GM21528 (cell line): ENCODE results near the gene SLC30A10.
"Not testable (repeated sequence)": the region's sequence is repeated elsewhere in the genome, so short reads cannot be mapped to it uniquely, and the experiment has no call there.

Source experiments
- ATAC-seq: cut with Tn5 transposase; IDR thresholded peaks from one replicate; pipeline ENCODE4 v1.9.1; 2021; ENCODE audit warnings: mild to moderate bottlenecking, moderate library complexity; ENCODE audit not compliant: unreplicated experiment, low FRiP score

Gene SLC30A10

DNA sequence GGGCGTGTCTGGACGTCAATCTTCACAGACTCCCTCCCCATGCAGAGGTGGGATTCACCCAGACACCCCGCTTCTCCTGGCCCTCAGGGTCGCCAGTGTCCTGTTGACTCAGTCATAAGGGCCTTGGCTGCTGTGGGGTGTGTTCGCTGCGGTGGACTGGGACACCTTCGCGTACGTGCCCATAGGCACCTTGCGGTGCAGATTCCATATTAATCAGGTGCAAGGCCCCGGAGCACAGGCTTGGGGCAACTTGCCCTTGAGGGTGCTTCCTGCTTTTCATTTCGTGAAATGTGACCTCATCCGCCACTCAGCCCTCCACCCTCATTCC, 398 bp upstream of the SLC30A10 start:
- ATAC-seq = no peak

DNA sequence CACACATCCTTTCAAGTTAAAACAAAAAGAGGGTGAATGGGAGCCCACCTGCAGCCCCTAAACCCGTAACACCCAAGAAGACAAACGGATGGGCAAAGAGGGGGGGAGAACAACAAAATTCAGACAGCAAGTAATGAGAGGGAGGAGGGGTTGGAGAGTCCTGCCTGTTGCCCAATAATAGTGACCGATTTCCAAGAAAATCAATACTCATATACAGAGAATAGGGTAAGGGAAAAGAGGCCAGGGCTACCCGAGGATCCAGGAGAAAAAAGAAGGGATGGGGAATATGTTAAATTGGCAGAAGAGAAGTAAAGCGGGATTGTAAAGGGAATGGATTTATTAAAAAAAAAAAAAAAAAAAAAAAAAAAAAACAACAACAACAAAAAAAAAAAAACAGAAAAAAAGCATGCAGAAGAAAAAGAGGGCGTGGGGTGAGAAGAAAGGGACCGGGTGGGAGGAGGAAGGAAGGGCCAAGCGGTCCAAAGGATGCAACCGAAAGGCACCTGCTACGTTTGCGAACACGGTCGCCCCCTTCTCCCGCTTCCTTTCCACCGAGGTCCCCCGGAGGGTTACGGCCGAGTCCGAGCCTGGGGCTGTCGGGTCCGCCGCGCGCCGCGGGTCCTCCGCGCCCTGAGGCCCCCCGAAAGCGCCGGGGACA, 930 bp downstream of the SLC30A10 start:
- ATAC-seq = no peak

DNA sequence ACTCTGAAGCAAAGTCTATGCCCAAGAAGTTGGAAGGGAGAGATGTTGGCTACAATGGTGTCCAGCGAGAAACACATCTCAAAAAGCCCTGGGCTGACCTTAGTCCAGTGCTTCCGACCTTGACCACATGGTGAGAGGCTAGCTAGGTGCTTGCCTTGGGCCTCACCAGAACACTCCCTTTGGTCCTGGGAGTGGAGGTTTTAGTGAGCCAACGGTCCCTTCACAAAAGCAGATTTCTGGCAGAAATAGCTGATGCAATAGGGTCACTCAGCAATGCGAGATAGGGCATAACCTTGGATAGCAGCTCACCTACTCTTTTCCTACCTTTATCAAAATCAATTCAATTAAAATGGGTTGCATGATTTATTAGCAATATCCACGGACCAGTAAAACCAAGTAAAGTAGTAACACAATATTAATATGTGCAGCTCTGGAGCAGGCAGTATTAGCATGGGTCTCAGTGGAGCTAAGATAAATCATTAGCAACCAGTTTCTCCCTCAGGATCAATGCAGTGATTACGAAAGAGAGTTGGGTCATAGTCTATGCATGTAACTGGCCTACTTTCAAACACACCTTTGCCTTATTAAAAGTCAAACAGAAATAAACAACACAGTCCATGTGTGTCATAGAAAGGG, 1.9 kb downstream of the SLC30A10 start:
- ATAC-seq = no peak

DNA sequence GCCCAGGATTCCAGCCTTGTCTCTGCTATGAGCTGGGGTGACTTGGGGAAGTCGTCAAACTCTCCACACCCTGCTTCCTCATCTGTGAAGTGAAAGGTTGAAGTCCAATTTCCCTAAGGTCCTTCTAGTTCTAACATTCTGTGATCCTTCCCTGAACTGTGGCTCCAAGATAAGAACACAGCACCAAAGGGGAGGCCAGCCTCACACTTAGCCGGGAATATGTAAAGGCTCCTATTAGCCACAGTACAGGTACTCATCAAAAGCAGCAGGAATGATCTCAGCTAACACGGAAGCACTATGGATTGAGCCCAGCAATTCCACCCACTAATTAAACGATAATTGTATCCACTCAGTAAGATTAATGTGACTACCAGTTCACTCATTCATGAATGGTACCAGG, 4.0 kb downstream of the SLC30A10 start:
- ATAC-seq = no peak

DNA sequence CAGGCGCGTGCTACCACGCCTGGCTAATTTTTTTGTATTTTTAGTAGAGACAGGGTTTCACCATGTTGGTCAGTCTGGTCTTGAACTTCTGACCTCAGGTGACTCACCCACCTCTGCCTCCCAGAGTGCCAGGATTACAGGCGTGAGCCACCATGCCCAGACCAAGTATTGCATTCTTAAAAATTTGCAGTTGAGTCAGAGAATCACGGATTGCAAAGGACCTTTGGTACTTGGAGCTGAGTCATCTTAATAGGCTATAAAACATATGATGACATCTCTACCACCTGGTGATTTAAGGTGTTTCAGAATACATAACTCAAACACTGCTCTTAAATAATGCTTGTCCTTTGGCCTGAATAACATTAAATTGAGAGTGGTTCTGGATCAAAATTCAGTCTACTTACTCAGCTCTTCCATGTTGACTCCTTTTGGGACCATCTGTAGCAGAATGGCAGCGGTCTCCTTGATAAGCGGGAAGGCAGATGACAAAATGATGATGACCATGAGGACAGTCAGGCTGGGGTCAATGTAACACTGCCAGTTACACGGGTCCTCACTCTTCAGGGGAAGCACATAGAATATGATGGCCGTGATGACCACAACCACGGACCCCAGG, 10.4 kb downstream of the SLC30A10 start:
- no peak for ATAC-seq

DNA sequence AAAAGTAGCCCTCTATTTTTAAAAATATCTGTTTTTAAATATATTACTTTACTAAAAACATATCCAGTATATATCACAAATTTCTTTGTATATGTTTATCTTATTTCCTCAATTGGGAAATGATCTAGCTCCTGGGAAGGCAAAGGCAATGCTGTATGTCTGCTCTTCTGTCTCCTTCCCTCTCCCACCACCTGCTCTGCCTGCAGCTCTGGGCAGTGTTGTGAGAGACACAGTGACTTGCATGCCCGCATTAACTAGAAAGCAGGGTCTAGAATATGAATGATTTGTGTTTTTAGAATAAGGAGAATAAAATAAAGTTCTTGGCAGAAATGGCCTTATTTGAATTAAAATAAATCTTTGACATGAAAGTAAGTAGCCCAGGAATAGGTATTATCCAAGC, 11.1 kb downstream of the SLC30A10 start:
- no peak for ATAC-seq

DNA sequence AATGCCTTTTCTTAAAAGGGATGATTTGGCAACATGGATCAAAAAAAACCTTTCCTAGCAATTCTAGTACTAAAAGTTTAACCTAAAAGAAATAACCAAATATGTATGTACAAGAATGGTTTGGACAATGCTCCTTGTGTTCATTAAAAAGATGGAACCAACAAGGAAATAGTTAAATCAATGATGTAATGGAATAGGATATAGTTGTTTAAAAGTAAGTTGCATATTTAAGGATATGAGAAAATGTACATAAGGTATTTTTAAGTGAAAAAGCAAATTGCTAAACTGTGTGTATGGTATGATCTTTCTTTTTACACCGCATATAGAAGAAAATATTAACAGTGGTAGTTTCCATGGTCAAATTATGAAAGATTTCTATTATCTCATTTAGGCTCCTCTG, 12.1 kb downstream of the SLC30A10 start:
- no peak for ATAC-seq

DNA sequence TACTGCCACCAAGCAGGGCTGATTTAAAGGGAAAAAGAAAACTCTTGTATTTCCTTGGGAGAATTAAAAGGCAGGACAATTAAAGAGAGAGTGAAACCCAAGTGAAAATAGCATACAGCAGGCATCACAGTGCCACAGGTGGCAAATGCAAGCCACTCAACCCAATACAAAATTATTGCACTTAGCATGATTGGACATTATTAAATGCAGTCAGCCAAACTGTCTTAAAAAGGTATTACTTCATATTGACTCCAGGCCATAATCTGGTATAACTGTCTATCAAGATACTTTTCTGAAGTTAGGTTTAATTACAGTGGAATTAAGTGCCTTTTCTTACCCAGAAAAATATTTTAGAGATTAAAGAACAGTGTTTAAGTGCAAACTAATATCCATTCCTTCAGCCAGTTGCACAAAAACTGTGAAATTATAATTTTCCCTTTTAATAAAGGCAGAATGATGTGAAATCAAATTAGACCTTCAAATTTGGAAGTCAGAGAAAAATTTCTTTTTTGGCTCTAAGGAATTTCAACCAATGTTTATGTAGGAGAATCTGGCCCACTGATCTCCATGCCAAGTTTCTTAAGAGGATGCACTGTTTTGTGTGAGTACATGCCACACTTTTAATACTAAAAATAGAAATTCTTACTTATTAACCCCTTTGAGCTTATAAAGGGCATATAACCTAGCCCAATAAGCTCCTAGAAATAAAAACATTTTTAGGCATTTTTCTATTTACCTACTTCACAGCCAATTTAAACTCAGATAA, 15.2 kb downstream of the SLC30A10 start:
- ATAC-seq = no peak

DNA sequence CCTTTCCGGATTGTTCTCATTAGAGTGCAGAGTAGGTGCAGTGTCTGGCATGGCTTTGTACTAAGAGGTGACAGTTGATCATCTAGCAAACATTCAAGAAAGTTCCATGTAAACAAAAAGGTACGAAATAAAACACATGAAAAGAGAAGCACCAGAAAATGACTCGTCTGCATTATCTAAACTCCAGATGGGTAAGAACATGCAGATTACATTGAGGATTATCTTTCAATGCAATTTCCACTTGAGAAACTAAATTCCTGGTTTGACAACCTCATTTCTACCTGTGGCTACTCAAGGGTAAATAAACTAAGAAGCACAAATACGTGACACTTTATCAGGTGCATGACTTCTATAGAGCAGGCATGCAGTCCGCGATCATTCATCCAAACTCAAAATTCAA, 17.6 kb downstream of the SLC30A10 start:
- no peak for ATAC-seq

DNA sequence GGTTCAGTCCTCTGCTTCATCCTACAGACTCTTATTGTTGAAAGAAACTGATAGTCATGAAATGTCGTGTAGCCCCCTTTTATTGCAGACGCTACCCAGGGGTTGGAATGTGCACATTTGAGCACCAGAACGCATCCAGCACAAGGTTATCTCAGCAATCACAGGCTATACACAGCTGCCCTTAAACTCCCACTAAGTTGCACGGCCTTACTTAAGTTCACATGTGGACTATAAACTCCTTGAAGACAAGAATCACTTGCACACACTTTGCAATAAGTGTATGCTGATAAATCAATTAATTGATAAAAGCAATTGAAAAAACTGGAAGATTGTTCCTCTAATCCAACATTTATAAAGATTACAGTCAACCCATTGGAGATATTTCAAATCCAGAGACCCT, 18.9 kb downstream of the SLC30A10 start:
- no peak for ATAC-seq

DNA sequence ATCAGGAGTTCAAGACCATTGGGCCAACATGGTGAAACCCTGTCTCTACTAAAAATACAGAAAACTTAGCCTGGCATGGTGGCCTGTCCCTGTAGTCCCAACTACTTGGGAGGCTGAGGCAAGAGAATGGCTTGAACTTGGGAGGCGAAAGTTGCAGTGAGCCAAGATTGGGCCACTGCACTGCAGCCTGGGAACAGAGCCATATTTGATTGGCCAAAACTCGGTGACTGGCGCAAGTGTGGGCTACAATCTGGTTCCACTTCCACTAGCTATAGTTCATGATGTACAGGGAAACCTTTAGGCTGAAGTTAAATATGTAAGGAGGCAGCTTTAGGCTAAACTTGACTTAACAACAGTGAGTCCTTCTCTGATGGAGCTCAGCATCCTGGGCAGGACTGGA, 20.2 kb downstream of the SLC30A10 start:
- no peak for ATAC-seq

DNA sequence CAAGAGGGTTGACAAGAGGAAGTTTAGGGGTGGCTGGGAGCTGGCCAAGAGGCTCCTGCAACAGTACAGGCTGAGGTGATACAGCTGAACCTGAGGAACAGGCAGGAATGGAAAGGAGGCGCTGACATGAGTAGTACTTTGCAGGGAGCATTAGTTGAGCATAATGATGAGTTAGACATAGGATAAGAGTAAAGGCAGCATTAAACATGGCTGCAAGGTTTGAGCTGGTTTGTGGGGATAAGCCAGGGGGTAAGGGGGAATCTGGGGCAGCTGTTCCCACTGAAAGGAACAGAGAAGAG, 20.6 kb downstream of the SLC30A10 start:
- no peak for ATAC-seq

DNA sequence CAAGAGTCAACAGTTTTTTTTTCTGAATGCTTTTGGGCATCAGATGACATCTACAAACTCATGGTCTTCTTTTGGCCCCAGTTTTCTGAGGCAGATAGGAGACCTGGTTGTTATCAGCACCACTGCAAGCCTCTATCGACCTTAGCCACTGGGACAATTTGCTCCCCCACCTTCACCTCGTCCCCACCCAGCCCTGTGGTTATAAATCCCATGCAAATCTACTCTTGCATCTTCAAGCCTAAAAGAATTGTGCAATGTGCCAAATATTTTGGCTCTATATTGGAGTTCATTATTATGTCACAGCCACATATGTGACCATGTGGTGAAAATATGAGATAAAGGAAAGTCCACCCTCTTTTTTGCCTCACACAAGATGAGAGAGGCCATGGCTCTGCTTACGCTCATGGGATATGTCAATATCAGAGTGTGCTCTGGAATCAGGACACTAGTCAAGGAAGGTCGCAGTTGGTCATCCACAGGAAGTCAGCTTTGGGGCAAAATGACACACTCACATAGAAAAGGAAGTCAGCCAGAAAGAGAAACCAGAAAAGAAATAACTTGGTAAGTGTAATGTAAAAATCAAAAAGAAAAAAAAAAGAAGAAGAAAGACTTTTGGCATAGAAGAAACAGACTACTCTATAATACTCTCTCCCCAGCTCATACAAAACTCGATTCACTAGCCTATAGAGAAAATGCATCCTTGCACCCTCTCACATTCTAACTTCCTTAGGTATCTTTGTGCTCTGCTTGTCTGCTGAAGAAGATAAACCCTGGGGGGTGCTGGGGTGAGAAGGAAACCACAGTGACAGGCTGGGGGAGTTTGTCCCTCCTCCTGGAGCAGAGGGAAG, 21.2 kb downstream of the SLC30A10 start:
- ATAC-seq = no peak

DNA sequence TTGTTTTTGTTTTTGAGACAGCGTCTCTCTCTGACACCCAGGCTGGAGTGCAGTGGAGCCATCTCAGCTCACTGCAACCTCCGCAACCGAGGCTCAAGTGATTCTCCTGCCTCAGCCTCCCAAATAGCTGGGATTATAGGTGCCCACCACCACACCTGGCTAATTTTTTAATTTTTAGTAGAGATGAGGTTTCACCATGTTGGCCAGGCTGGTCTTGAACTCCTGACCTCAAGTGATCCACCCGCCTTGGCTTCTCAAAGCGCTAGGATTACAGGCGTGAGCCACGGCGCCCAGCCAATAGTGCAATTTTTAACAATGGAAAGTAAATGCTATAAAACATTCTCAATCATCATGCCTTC, 21.8 kb downstream of the SLC30A10 start:
- not testable (repeated sequence) for ATAC-seq

DNA sequence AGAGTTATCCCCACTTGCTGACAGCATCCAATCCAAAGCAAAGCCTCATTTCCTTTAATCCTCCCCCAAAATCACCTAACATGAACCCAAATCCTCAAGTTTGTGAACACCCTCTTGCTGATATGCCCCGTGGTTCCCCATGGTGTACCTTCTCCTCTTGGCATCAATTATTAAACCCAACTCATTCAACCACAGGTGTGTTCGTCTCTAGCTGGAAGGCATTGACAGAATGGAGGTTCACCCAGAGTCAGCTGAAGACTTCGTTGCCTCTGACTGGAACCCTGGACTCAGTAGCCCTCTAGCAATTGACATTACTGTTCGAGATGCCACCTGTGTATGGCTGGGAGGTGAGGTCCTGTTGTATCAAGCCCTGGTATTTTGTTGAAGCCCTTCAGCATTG, 22.8 kb downstream of the SLC30A10 start:
- ATAC-seq = no peak

DNA sequence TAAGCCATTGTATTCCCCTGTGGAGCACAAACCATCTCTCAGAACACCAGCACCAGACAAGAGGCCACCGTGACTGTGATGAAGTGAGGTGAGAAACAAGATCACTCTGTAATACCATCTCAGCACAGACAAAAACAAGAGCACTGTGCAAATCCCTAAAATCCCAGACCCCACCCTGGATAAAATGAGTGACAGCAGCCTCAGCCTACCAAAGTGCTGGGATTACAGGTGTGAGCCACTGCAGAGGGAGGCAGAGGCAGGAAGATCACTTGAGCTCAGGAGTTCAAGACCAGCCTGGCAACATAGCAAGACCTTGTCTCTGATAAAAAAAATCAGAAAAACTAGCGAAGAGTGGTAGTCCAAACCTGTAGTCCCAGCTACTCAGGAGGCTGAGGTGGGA, 23.4 kb downstream of the SLC30A10 start:
- ATAC-seq = no peak

DNA sequence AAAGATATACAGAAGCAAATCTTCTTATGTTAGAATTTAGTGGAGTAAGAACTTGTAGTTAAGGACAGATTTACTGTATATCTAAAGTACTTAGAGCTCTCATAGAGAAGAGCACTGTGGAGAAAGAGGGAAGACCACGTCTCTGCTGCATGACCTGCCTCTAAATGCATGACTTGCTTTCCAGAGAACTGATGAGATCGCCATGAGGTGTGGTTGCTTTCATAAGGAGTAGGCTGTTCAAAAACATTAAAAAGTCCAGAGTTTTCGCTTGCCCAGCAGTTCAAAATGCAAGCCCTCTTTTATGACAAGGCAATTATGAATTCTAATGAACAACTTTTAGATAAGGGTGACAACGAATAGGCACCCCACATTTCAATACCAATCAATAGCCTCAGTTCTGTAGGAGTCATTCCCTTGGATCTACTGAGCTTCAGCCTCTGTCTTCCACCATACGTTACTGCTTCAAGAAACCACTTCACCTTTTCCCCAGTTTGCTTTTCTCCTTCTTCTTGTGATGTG, 24.9 kb downstream of the SLC30A10 start:
- ATAC-seq = no peak

DNA sequence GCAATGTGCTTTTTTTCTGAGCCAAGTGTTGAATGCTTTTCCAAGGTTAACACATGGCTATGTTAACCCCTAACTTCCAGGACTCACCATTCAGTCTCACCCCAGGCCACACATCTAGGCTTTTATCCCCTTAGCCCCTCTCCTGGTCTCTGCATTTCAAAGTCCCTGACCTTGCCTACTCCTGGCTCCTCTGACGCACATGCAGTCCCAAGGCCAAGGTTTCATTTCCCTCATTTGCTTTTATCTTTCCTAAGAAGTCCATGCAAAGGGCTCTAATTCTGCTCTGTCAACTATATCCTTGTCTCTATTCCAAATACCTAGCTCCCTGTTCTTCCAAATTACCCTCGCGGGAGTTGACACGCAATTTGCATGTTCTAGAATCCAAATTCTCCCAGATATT, 25.4 kb downstream of the SLC30A10 start:
- no peak for ATAC-seq

DNA sequence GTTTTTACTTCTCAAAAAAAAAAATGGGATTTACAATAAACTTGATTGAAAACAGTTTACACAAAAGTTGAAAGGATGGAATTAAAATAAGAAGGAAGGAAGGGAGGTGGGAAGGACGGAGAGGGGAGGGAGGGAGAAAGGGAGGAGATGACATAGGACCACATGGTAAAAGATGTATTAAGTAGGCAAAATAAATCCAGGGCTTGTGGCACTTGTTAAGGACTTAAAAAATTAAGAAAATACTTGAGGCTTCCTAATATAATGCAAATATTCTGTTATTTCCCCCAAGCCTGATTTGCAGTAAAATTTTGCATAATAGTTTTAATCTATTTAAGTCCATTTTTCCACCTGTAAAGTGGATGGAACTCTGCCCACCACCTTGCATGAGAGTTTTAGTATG, 27.5 kb downstream of the SLC30A10 start:
- no peak for ATAC-seq

DNA sequence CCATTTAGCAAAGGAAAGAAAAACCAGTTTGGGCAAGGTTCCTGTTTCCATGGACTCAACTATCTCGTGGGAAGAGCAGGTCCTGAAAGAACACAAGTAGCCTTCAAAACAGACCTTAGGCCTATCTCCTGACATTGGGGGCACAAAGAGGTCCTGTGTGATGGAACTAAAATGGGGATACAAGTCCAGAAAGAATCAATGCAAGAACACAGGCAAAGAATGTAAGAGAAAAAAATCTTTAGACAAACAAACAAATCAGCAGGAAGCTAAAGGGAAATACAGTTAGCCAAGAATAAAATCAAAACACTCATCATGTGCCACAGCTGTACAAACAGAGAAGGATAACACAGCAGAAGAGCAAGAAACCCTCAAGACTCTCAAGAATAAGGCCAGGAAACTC, 28.2 kb downstream of the SLC30A10 start:
- no peak for ATAC-seq

DNA sequence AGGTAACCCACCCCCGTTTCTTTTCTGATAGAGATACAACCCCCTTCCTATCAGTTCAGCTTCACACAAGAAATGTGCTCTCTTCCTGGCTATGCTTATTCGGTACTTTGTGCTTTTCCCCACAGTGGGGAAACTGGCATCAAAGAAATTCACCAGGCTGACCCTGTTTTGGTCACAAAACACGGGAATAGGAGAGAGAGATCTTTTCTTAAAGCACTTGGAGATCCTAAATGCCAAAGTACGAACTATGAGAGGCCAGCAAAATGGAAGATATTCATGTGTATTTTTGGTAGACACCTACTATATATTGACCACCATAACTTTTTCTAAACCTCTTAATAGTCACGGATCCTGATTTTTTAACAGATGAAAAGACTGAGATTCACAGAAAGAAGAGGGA, 30.0 kb downstream of the SLC30A10 start:
- no peak for ATAC-seq
